ENCODE data around the gene TOMM5.

The TOMM5 gene

GRCh38 chr9:37592108-37592951 is at the start of gene TOMM5:
Gene TOMM5, minus strand, starts transcription at chr9:37592597. Its CDS starts 65 bp downstream, at chr9:37592532.
- peak; percentile 90 for DNase-seq (ENCODE audit: low spot score)

DNA sequence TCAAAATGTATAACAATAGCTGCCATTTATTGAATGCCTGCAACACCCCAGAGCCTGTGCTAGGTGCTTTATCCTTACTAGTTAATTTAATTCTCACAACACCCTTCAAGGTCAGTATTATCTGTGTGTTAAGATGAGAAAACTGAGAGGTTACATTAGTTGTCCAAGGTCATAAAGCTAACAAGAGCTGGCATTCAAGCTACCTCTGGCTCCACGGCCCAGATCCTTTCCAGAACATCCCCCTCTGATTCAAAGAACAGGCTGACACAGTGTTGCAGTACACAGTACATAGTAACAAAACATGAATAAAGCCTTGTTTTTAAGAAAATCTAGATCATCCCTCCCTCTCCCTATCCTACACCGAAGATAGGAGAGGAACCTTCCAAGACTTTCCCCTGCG is 48.9 kb upstream of the TOMM5 start:
- DNase-seq (ENCODE audit: low spot score), result no peak

- DNase-seq (ENCODE audit: low spot score), result no peak
Measured at GRCh38 chr9:37640246-37640645, 47.8 kb upstream of the TOMM5 start.

- no peak for DNase-seq (ENCODE audit: low spot score)
Measured at GRCh38 chr9:37639841-37640240, 47.4 kb upstream of the TOMM5 start.

GRCh38 chr9:37639109-37639762 is 46.8 kb upstream of the TOMM5 start:
- DNase-seq (ENCODE audit: low spot score), result peak; percentile 28

- DNase-seq (ENCODE audit: low spot score), result no peak
Measured at GRCh38 chr9:37636511-37637448, 44.4 kb upstream of the TOMM5 start.

GRCh38 chr9:37635808-37636207 is 43.4 kb upstream of the TOMM5 start:
- DNase-seq (ENCODE audit: low spot score), result no peak

GRCh38 chr9:37632479-37632878 is 40.1 kb upstream of the TOMM5 start:
- no peak for DNase-seq (ENCODE audit: low spot score)

GRCh38 chr9:37626708-37627292 is 34.4 kb upstream of the TOMM5 start:
- DNase-seq (ENCODE audit: low spot score), result no peak

DNA sequence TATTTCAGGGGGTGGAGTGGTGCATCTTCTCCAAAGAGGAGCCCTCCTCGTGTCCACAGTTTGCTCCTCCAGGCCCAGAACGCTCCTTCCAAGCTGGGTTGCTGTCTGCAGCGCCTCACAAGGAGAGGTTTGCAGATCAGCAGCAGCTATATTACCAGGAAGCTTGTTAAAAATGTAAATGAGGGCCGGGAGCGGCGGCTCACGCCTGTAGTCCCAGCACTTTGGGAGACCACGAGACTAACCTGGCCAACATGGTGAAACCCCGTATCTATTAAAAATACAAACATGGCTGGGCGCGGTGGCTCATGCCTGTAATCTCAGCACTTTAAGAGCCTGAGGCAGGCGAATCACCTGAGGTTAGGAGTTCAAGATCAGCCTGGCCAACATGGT is 33.4 kb upstream of the TOMM5 start:
- no peak for DNase-seq (ENCODE audit: low spot score)

- no peak for DNase-seq (ENCODE audit: low spot score)
Measured at GRCh38 chr9:37625036-37625757, 32.8 kb upstream of the TOMM5 start.

DNA sequence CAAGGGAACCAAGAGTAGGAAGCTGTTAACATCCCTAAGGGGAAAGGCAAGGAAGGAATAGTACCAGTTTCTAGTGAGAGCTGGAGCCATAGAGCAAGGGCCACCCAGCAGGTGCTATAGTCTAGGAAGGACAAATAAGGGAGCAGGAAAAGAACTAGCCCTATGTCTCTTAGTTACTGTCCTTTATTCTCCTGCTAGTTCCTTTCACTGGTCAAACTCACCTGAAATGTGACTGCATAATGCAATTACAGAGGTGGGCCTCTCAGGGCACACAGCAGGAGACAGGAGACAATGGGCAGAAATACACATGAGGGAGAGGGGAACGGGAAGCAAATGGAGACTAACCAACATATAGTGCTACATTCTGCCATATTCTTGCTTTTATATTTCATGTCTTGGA is 31.7 kb upstream of the TOMM5 start:
- no peak for DNase-seq (ENCODE audit: low spot score)

GRCh38 chr9:37623267-37623666 is 30.9 kb upstream of the TOMM5 start:
- no peak for DNase-seq (ENCODE audit: low spot score)

DNA sequence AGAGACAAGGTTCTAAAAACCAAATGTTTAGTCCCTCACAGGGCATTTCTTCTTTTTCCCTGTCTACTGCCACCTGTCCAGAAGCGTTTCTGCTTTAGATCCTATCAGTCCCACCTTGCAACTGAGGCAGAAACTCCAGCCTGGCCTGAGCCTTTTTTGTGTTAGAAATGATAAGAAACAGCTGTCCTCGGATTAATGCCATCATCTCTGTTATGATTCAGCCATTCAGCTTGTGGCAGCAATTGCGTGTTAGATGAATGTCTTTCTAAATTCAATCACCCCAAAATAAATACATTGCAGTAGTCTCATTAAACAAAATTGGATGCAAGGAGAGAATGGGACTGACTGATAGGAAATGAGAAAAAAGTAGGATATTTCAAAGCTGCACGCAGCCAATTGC is 30.1 kb upstream of the TOMM5 start:
- peak; percentile 56 for DNase-seq (ENCODE audit: low spot score)

DNA sequence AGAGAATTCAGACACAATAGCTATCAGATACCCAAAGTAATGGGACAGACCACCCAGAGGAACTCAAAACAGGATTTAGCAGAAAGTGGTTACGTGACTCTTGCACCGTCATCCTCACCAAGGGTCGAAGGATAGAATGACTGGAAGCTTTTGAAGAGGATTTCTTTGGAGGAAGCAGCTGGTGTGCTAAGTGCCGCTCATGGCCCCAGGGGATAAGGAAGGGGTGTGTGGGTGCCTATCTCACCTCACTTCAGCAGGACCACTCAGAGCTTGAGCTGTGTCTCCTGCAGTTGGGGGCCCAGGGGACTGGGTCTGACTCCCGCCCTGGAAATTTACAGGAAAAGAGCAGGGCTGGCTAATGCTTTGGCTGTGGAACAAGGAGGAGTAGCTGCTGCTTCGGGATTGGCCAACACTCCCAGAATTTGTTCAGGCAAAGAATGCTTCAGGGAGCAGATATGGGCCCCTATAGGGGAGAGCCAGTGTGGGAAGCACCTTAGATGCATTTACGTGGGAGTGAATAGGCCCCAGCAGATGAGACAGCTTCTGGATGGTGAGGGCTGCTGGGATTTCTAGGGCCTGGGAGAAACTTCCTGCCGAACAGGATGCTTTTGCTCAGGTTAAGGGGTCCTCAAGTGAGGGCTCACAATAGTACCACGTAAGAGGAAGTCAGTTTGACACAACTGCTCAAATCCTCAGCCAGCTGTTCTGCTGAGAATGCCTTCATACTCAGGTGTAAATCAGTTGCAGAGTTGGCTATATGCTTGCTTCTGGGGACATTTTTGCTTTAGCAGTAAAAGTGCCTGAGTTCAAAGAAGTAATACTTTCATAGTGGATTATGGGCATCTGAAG is 29.1 kb upstream of the TOMM5 start:
- DNase-seq (ENCODE audit: low spot score), result no peak

DNA sequence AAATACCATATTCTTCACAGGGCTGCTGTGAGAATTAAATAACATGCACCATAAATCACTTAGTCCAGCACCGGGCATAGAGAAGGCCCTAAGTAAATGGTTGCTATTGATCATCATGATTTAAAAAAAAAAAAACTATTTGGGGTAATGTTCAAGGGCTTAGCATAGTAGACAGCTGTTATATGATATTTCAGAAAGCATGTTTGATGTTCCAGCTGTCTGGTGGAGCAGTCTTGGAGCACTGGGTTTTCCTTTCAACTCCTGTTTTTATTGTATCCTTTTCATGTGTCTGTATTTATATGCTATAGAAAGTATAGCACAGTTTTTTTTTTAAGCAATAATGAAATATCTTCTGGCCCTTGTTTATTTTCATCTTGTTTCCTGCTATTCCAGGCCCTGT is 28.0 kb upstream of the TOMM5 start:
- DNase-seq (ENCODE audit: low spot score), result no peak

GRCh38 chr9:37619806-37620205 is 27.4 kb upstream of the TOMM5 start:
- no peak for DNase-seq (ENCODE audit: low spot score)

DNA sequence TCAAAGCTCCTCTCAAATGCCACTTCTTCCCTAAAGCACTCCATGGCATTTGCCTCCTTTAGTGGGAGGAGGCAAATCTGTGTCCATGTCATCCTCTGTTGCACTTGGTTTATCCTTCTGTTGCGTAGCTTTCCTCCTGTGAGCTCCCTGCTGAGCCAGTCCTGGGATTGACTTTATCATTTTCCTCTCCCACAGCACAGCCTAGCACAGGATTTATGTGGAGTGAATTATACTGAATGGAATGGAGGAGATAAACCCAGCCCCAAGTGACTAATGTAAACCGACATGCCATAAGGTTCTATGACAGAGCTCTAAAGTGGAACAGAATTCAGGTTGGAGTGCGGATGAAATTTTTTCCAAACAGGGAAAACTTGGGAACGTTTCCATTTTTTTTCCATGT is 26.4 kb upstream of the TOMM5 start:
- DNase-seq (ENCODE audit: low spot score), result peak; percentile 69

DNA sequence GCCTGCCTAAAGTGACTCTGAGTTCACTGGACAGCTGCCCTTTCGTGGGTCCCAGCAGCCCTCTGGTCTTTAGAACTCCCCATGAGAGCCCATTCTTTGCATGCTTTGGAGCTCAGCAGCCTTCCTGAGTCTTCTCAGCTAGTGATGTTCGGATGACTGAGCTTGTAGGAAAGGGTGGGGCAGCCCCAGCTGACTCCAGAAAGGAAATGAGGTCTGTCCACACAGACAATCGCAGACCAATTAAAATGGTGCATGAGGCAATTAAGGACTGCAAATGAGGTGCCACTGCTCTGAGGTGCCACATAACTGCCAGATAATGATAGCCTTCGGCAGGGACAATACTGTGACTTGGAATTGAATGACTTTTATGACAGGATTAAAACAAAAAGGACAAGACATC is 25.4 kb upstream of the TOMM5 start:
- peak; percentile 79 for DNase-seq (ENCODE audit: low spot score)

DNA sequence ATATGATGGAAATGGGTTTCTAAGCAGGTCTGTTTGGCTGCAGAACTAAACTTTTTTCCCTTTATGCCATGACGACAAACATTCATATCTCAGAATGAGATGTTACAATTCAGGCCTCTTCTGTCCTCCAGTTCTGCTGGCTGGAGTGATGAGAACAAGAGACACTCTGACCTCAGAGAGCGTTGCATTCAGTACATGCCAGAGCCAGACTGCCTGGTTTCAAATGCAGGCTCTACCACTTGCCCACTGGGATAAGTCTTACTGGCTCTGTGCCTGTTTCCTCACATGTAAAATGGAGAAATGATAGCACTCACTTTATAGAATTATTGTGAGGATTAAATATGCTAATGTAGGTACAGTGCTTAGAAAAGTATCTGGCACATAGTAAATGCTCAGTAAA is 24.8 kb upstream of the TOMM5 start:
- no peak for DNase-seq (ENCODE audit: low spot score)

GRCh38 chr9:37611961-37612360 is 19.6 kb upstream of the TOMM5 start:
- DNase-seq (ENCODE audit: low spot score), result no peak
